Lower leg skin (tissue), 4 donors: Measurements from ENCODE around the gene PP2D1. TPM values are rescaled to one million over a fixed set of nuclear protein-coding genes. Genes with fewer than 3 reads are reported as not detected.
"Not testable (repeated sequence)": the region's sequence is repeated elsewhere in the genome, so short reads cannot be mapped to it uniquely, and the experiment has no call there.

Experiments used
- DNase-seq, 2 donors: peaks; one replicate each; pipeline ENCODE4 v3.0.0-alpha.2; 2019; ENCODE audit warnings: low spot score in 2 of 2
- H3K4me3 ChIP-seq: fragments of 200-600 bp; sonication (generic); 2 replicates; pipeline ENCODE4 v1.5.1; 2017; ENCODE audit warnings: mild to moderate bottlenecking, low read depth; ENCODE audit not compliant: poor library complexity, severe bottlenecking
- POLR2A ChIP-seq, 2 donors: fragments of 450-650 bp; IDR thresholded peaks; one replicate each; pipeline ENCODE4 v1.6.1; 2016 to 2017; ENCODE audit warnings: antibody characterized with exemption in 2 of 2, mild to moderate bottlenecking in 1 of 2, moderate library complexity in 1 of 2
- WGBS, 2 donors: methylation state at CpG; one replicate each; pipeline ENCODE4 v1.1.5; 2018; 5-methylcytosine and 5-hydroxymethylcytosine counted together
- intact Hi-C: fragments of 100-400 bp; cut with DNase I; formaldehyde crosslinking; loops from one replicate; pipeline ENCODE4 v1.15.0; 2023; ENCODE audit warnings: low total_unique reads
- total RNA-seq, 4 donors: library from RNA; depleted of rRNA; stranded (reverse); fragments of >200 nt; gene quantifications; one replicate each; pipeline ENCODE4 v1.1.0, GENCODE V29; 2016
- TF ChIP-seq, protein P1 (sequence below), 3 donors: fragments of 450-650 bp; IDR thresholded peaks; one replicate each; pipeline ENCODE4 v1.5.1; 2016; ENCODE audit warnings: antibody characterized with exemption in 3 of 3, mild to moderate bottlenecking in 3 of 3, moderate library complexity in 2 of 3

PP2D1 gene
- total RNA-seq, 4 donors from 2014 or later, result not detected

DNA sequence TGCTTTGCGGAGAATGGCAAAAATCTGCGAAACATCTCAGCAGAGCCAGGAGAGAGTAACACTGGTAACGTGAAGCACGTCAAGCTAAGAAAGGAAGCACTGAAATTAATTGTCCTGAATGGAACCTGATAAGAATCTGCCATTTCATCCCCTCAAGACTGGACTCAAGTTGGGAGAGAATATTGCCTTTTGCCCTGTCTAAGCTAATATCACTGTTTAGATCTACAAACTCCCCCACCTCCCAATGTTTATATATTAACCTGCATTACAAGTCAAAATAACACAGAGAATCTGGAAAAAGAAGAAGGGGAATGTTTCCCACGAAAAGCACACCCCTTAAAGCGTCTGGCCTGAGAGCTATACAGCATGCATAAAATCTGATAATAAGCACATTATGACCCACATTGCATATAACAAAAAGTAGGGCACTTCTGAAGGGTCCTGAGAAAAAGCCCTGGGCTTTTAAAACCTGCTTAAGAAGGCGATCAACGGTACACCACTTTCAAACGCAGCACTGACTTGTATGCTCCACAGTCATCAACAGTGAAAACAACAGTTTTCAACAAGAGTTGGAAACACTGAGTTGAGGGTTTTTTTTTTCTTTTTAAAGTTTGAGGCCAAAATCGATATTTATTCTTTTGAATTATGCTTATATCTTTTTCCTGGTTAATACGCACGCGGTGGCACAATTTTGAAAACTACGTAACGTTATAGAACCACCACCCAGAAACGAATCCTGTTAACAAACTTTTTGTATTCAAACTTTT is 26.8 kb upstream of the PP2D1 start:
- DNase-seq, result no peak
- intact Hi-C loops, result no loop called here
- no peak for TF ChIP-seq POLR2A (IDR thresholded peaks at IDR 0.05)
- TF ChIP-seq, protein P1, sequence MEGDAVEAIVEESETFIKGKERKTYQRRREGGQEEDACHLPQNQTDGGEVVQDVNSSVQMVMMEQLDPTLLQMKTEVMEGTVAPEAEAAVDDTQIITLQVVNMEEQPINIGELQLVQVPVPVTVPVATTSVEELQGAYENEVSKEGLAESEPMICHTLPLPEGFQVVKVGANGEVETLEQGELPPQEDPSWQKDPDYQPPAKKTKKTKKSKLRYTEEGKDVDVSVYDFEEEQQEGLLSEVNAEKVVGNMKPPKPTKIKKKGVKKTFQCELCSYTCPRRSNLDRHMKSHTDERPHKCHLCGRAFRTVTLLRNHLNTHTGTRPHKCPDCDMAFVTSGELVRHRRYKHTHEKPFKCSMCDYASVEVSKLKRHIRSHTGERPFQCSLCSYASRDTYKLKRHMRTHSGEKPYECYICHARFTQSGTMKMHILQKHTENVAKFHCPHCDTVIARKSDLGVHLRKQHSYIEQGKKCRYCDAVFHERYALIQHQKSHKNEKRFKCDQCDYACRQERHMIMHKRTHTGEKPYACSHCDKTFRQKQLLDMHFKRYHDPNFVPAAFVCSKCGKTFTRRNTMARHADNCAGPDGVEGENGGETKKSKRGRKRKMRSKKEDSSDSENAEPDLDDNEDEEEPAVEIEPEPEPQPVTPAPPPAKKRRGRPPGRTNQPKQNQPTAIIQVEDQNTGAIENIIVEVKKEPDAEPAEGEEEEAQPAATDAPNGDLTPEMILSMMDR (IDR thresholded peaks at IDR 0.05), result no peak
- 33 to 34% methylated on average over 16 of the region's 16 CpGs for WGBS, 2 donors
- H3K4me3 ChIP-seq, result no peak overlapping the region

DNA sequence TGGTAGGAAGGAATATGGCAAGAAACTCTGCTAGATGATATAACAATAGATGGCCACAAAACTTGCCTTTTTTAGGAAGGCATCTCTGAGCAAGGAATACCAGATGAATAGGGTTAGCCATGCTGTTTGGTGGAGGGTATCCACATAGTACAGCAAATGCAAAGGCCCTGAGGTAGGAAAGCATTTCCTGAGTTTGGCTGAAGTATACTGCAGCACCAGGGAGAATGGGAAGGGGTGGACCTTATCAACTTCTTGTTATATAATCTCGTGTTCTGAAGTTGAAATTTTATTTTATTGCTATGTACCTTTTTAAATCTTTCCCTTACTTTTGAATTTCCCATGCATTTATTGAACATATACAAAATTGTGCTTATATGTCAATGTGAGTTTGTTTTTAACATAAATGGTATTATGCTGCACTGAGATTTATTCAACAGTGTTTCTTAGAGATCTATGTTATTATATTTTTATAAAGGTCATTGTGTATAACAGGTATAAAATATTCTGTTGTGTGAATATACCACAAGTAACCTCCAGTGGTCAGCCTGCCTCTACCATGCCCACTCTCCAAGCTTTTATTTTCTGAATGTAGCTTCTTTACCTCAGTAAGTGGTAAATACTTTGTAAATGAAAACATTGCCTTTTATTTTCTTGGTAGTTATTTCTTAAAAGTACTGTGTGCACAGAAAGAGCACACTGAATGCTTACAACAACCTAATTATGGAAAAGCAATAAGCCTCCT is 25.4 kb upstream of the PP2D1 start:
- 82 to 88% methylated on average over 1 of the region's 1 CpG for WGBS, 2 donors
- DNase-seq, result no peak
- intact Hi-C loops, result no loop called here
- TF ChIP-seq, protein P1 (IDR thresholded peaks at IDR 0.05), result no peak
- no peak for TF ChIP-seq POLR2A (IDR thresholded peaks at IDR 0.05)
- no peak overlapping the region for H3K4me3 ChIP-seq

DNA sequence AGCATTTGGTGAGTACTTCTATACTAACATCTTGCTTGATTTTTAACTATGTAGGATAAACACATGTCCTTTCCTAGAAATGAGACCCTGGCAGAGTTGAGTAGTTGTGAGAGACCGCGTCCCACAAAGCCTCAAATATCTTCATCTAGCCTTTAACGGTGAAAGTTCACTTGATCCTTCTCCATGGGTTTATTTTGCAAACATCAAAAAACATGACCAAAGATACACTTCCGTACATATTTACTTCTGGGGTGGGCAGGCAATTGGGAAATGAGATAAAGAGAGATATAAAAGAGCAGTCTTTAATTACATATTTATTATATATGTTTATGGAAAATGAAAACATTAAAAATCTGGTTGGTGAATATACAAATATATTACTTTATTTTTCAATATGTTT is 23.0 kb upstream of the PP2D1 start:
- DNase-seq, result no peak
- no peak overlapping the region for H3K4me3 ChIP-seq
- no peak for TF ChIP-seq POLR2A (IDR thresholded peaks at IDR 0.05)
- TF ChIP-seq, protein P1 (IDR thresholded peaks at IDR 0.05), result no peak
- 95 to 96% methylated on average over 4 of the region's 4 CpGs for WGBS, 2 donors
- intact Hi-C loops, result no loop called here

DNA sequence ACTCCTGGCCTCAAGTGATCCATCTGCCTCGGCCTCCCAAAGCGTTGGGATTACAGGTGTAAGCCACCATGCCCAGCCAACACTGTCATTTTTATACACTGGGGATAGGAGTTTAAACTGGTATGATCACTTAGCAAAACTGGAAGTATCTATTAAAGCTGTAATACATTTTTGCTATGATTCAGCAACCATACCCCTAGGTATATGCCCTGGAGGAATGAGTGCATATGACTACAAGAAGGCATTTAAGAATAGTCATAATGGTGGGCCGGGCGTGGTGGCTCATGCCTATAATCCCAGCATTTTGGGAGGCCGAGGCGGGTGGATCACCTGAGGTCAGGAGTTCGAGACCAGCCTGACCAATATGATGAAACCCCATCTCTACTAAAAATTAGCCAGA is 19.9 kb upstream of the PP2D1 start:
- intact Hi-C loops, H3K4me3 ChIP-seq, DNase-seq: not testable (repeated sequence)
- WGBS, 2 donors, result 91 to 96% methylated on average over 7 of the region's 7 CpGs

DNA sequence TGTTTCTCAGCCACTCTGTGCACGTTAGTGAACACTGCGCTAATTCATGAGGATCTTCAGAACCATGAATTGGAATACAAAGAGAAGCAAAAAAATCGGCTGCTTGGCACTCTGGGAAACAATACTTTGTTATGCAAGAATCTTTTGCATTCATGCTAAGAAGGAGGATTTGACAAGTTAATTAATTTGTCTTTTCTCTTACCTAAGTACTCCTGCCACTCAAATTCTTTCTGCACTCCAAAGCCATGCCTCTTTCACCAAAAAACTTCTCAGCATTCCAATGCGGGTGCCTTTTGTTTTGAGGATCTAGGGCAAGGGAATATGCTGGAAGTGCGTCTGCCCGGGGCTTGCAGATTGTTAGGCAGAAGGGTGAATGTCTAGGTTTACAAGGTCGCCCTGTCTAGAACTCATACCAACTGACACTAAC is 16.9 kb upstream of the PP2D1 start:
- no peak overlapping the region for H3K4me3 ChIP-seq
- TF ChIP-seq POLR2A (IDR thresholded peaks at IDR 0.05), result no peak
- TF ChIP-seq, protein P1 (IDR thresholded peaks at IDR 0.05), result no peak
- WGBS, 2 donors, result 88 to 90% methylated on average over 7 of the region's 7 CpGs
- intact Hi-C loops, result no loop called here
- DNase-seq, result no peak

DNA sequence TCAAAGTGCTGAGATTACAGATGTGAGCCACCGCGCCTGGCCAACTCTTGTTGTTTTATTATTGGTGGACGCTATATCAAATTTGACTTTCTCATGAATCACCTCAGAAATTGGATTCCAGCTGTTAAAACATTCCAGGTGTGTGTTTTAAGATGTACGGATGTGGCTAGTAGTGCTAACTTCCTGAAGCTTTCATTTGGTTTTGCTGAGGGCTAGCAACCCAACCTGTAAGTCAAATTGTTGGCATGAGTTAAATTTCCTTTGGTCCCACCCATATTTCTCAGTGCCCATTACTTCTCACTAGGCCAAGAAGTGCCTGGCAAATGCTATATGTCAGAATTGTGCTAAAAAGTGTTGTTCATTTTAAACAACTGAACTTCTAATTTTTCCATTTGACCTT is 15.1 kb upstream of the PP2D1 start:
- DNase-seq, result no peak
- intact Hi-C loops, result no loop called here
- no peak overlapping the region for H3K4me3 ChIP-seq
- no peak for TF ChIP-seq POLR2A (IDR thresholded peaks at IDR 0.05)
- TF ChIP-seq, protein P1 (IDR thresholded peaks at IDR 0.05), result no peak
- WGBS, 2 donors, result 77 to 79% methylated on average over 4 of the region's 4 CpGs
